H1 (cell line): ENCODE results near the gene CHCHD1. TPM values are rescaled to one million over a fixed set of nuclear protein-coding genes. Genes with fewer than 3 reads are reported as not detected.

ENCODE experiments used
- CTCF ChIA-PET: fragments of 300-600 bp; sonication (Branson Sonifier 250); formaldehyde crosslinking; loops from one replicate; lab custom pipeline; 2021; ENCODE audit not compliant: partially characterized antibody; lab: Charles Lee
- POLR2A ChIA-PET: fragments of 300-600 bp; sonication (Branson Sonifier 250); formaldehyde crosslinking; loops from one replicate; lab custom pipeline; 2021; ENCODE audit warnings: inconsistent platforms; ENCODE audit not compliant: partially characterized antibody; lab: Charles Lee
- DNase-seq, 2 experiments: peaks; one replicate each; pipeline versions ENCODE4 v3.0.0 to v3.0.0-alpha.2; 2010 to 2022; ENCODE audit warnings: low spot score in 2 of 2, low read depth in 1 of 2, mixed read lengths in 1 of 2
- FAIRE-seq: peaks from 2 replicates; lab custom pipeline; 2011; peaks lifted over from hg19 to GRCh38; lab: Jason Lieb, UNC
- H2AFZ ChIP-seq: 2 replicates; pipeline ENCODE4 v1.8.1; 2012; ENCODE audit warnings: low read length, inconsistent platforms
- H2AK5ac ChIP-seq: 2 replicates; pipeline ENCODE4 v1.6.1; 2013; ENCODE audit warnings: low read depth, low read length
- H2BK120ac ChIP-seq: replicated peaks from 2 replicates; pipeline ENCODE3; 2013; ENCODE audit warnings: low read depth, low read length, inconsistent platforms
- H2BK12ac ChIP-seq: 2 replicates; pipeline ENCODE4 v1.6.1; 2013; ENCODE audit warnings: low read depth, low read length
- H2BK15ac ChIP-seq: 2 replicates; pipeline ENCODE4 v1.6.1; 2013; ENCODE audit warnings: low read length
- H2BK20ac ChIP-seq: 2 replicates; pipeline ENCODE4 v1.6.1; 2013; ENCODE audit warnings: low read length
- H2BK5ac ChIP-seq: 2 replicates; pipeline ENCODE4 v1.6.1; 2013; ENCODE audit warnings: low read depth, low read length
- H3K14ac ChIP-seq: 2 replicates; pipeline ENCODE4 v1.6.1; 2013; ENCODE audit warnings: inconsistent platforms; ENCODE audit not compliant: insufficient read length
- H3K18ac ChIP-seq: 2 replicates; pipeline ENCODE4 v1.6.1; 2013; ENCODE audit warnings: low read length; ENCODE audit errors: extremely low read depth
- H3K23ac ChIP-seq: 2 replicates; pipeline ENCODE4 v1.6.1; 2013; ENCODE audit warnings: inconsistent platforms; ENCODE audit not compliant: insufficient read length
- H3K23me2 ChIP-seq: 2 replicates; pipeline ENCODE4 v1.6.1; 2013; ENCODE audit warnings: low read depth, low read length
- H3K27ac ChIP-seq: 2 replicates; pipeline ENCODE4 v1.6.1; 2011; ENCODE audit warnings: low read depth, low read length, inconsistent platforms
- H3K27me3 ChIP-seq, 4 experiments: replicated peaks in 1 of 4; 1 replicate in 1 of 4; 2 replicates in 3 of 4; pipeline versions ENCODE4 v1.6.1 to v1.8.1; 2011 to 2013; ENCODE audit warnings: low read length in 3 of 4, mild to moderate bottlenecking in 3 of 4, inconsistent platforms in 2 of 4, mixed read lengths in 2 of 4, moderate library complexity in 1 of 4; ENCODE audit not compliant: control insufficient read depth in 3 of 4, insufficient read depth in 3 of 4; ENCODE audit errors: extremely low read depth in 1 of 4
- H3K36me3 ChIP-seq, 4 experiments: 2 replicates each; pipeline versions ENCODE4 v1.6.1 to v1.8.1; 2011 to 2013; ENCODE audit warnings: mild to moderate bottlenecking in 4 of 4, low read length in 3 of 4, moderate library complexity in 2 of 4, control low read depth in 1 of 4, inconsistent platforms in 1 of 4; ENCODE audit not compliant: insufficient read depth in 4 of 4, control insufficient read depth in 2 of 4
- H3K4ac ChIP-seq: replicated peaks from 2 replicates; pipeline ENCODE3; 2013; ENCODE audit warnings: low read length, low read depth, mixed read lengths, inconsistent platforms; ENCODE audit not compliant: insufficient read length
- H3K4me1 ChIP-seq, 4 experiments: replicated peaks in 1 of 4; 1 replicate in 1 of 4; 2 replicates in 3 of 4; pipeline versions ENCODE4 v1.6.1 to v1.8.1; 2011 to 2013; ENCODE audit warnings: low read length in 3 of 4, inconsistent platforms in 2 of 4, mixed read lengths in 1 of 4; ENCODE audit not compliant: insufficient read depth in 4 of 4, control insufficient read depth in 3 of 4
- H3K4me2 ChIP-seq, 2 experiments: 2 replicates each; pipeline versions ENCODE4 v1.6.1 to v1.8.1; 2011 to 2013; ENCODE audit warnings: low read depth in 2 of 2, low read length in 2 of 2, control low read depth in 1 of 2, inconsistent platforms in 1 of 2, mild to moderate bottlenecking in 1 of 2; ENCODE audit not compliant: insufficient read depth in 1 of 2
- H3K4me3 ChIP-seq, 4 experiments: fragments of 200-600, 300-600 bp in 1 of 4; sonication (generic), shearing (Covaris generic), sonication (Bioruptor Twin) in 1 of 4; 2 replicates each; pipeline versions ENCODE4 v1.5.1 to v1.8.1; 2011 to 2016; ENCODE audit warnings: low read length in 4 of 4, low read depth in 3 of 4, control low read depth in 2 of 4, inconsistent platforms in 2 of 4, mild to moderate bottlenecking in 2 of 4, mixed read lengths in 1 of 4, moderate library complexity in 1 of 4; ENCODE audit not compliant: insufficient read depth in 2 of 4; ENCODE audit errors: extremely low read depth in 1 of 4
- H3K56ac ChIP-seq: replicated peaks from 2 replicates; pipeline ENCODE3; 2013; ENCODE audit warnings: low read depth, mild to moderate bottlenecking, mixed read lengths, low read length, inconsistent platforms; ENCODE audit not compliant: insufficient read length
- H3K79me1 ChIP-seq: 2 replicates; pipeline ENCODE4 v1.6.1; 2013; ENCODE audit warnings: low read depth, low read length, control low read depth
- H3K79me2 ChIP-seq, 2 experiments: 2 replicates each; pipeline versions ENCODE4 v1.6.1 to v1.8.1; 2012 to 2013; ENCODE audit warnings: low read length in 2 of 2, mild to moderate bottlenecking in 2 of 2, inconsistent platforms in 1 of 2; ENCODE audit not compliant: insufficient read depth in 2 of 2, control insufficient read depth in 1 of 2
- H3K9ac ChIP-seq, 4 experiments: replicated peaks in 1 of 4; 1 replicate in 1 of 4; 2 replicates in 3 of 4; pipeline versions ENCODE4 v1.6.1 to v1.8.1; 2011 to 2013; ENCODE audit warnings: low read depth in 3 of 4, low read length in 3 of 4, control low read depth in 2 of 4, mild to moderate bottlenecking in 2 of 4, moderate library complexity in 2 of 4, inconsistent platforms in 1 of 4; ENCODE audit errors: extremely low read depth in 1 of 4
- H3K9me3 ChIP-seq, 2 experiments: 2 replicates each; pipeline versions ENCODE4 v1.6.1 to v1.8.1; 2012 to 2013; ENCODE audit warnings: mild to moderate bottlenecking in 2 of 2, moderate library complexity in 2 of 2, control low read depth in 1 of 2, inconsistent platforms in 1 of 2, low read depth in 1 of 2, low read length in 1 of 2, mixed read lengths in 1 of 2; ENCODE audit not compliant: insufficient read depth in 2 of 2
- H4K20me1 ChIP-seq, 2 experiments: replicated peaks in 1 of 2; 2 replicates each; pipeline versions ENCODE3 to v1.8.1; 2011 to 2013; ENCODE audit warnings: inconsistent platforms in 2 of 2, low read length in 2 of 2, mild to moderate bottlenecking in 1 of 2; ENCODE audit not compliant: insufficient read depth in 2 of 2, control insufficient read depth in 1 of 2
- H4K5ac ChIP-seq: 2 replicates; pipeline ENCODE4 v1.6.1; 2013; ENCODE audit warnings: low read length, low read depth, mixed read lengths, inconsistent platforms; ENCODE audit not compliant: insufficient read length
- H4K8ac ChIP-seq: 2 replicates; pipeline ENCODE4 v1.8.0; 2013; ENCODE audit warnings: mild to moderate bottlenecking, moderate library complexity, low read length, inconsistent platforms; ENCODE audit not compliant: insufficient read depth; ENCODE audit errors: extremely low read depth
- H4K91ac ChIP-seq: replicated peaks from 2 replicates; pipeline ENCODE3; 2013; ENCODE audit warnings: low read length, mixed read lengths, inconsistent platforms; ENCODE audit not compliant: insufficient read length
- CTBP2 ChIP-seq: IDR thresholded peaks from 2 replicates; pipeline ENCODE4 v1.7.0; 2011; ENCODE audit warnings: borderline replicate concordance, mild to moderate bottlenecking, moderate library complexity, mixed read lengths, low read length; ENCODE audit not compliant: insufficient read depth, insufficient read length
- FOSL1 ChIP-seq: IDR thresholded peaks from 2 replicates; pipeline ENCODE4 v1.6.1; 2011; ENCODE audit warnings: mild to moderate bottlenecking, low read depth, low read length, moderate library complexity; ENCODE audit not compliant: insufficient read depth
- PHF8 ChIP-seq: fragments of 200-600 bp; sonication (generic); conservative IDR thresholded peaks from 2 replicates; pipeline ENCODE4 v1.7.1; 2012; ENCODE audit warnings: low read depth, mild to moderate bottlenecking, inconsistent platforms, low read length, moderate library complexity
- RBBP5 ChIP-seq: IDR thresholded peaks from 2 replicates; pipeline ENCODE4 v1.7.1; 2012; ENCODE audit warnings: low read depth, mild to moderate bottlenecking, inconsistent platforms, low read length, moderate library complexity, borderline replicate concordance
- SAP30 ChIP-seq: fragments of 300-600 bp; sonication (generic); IDR thresholded peaks from 2 replicates; pipeline ENCODE4 v1.7.1; 2012; ENCODE audit warnings: low read length, moderate library complexity, mild to moderate bottlenecking, inconsistent platforms; ENCODE audit not compliant: insufficient read depth, insufficient replicate concordance
- SP1 ChIP-seq: IDR thresholded peaks from 2 replicates; pipeline ENCODE4 v1.6.1; 2011; ENCODE audit warnings: low read depth, low read length
- SUZ12 ChIP-seq: fragments of 200-600 bp; sonication (generic); IDR thresholded peaks from 2 replicates; pipeline ENCODE4 v1.6.1; 2012; ENCODE audit warnings: mild to moderate bottlenecking, inconsistent platforms, low read length, moderate library complexity, mixed read lengths
- TBP ChIP-seq: IDR thresholded peaks from 2 replicates; pipeline ENCODE4 v1.6.1; 2011; ENCODE audit warnings: low read depth, low read length, improper control_type of control experiment
- WGBS, 2 experiments: shearing (Covaris generic) in 1 of 2; methylation state at CpG; one replicate each; pipeline versions ENCODE4 v1.1.6 to v1.1.7; 2013 to 2015; ENCODE audit warnings: low lambda C conversion rate in 2 of 2, mixed read lengths in 2 of 2, inconsistent platforms in 1 of 2, low coverage in 1 of 2, missing lambda C conversion rate in 1 of 2; ENCODE audit not compliant: insufficient replicate concordance in 2 of 2, insufficient coverage in 1 of 2, insufficient read length in 1 of 2; ENCODE audit errors: extremely low coverage in 1 of 2, missing lambda C conversion rate in 1 of 2; 5-methylcytosine and 5-hydroxymethylcytosine counted together
- polyA plus RNA-seq, 7 experiments: library from polyadenylated mRNA; depleted of rRNA in 3 of 7; stranded (reverse) in 5 of 7; unstranded in 2 of 7; fragments of >200 nt in 5 of 7; fragments of 200-250 nt in 2 of 7; gene quantifications; 1 replicate in 5 of 7; 2 replicates in 1 of 7; 4 replicates in 1 of 7; pipeline versions ENCODE4 v1.2.1 to v1.2.3, GENCODE V29; 2011 to 2013; ENCODE audit warnings: missing spikeins in 2 of 7, mixed read lengths in 2 of 7
- total RNA-seq: library from RNA; stranded (reverse); fragmentation: NEBNext Ultra II Directional; extraction: Animal tissue kit (Norgen Biotek cat#: 25700); gene quantifications from 2 replicates; pipeline ENCODE4 v1.2.1, GENCODE V29; 2021
- TF ChIP-seq, protein P1 (sequence below): IDR thresholded peaks from 2 replicates; pipeline ENCODE4 v1.6.1; 2011; ENCODE audit warnings: low read length, improper control_type of control experiment
- TF ChIP-seq, protein P2 (sequence below): IDR thresholded peaks from 2 replicates; pipeline ENCODE4 v1.6.1; 2012; ENCODE audit warnings: inconsistent platforms

CHCHD1 gene
- total and polyA plus RNA-seq, 2 of the 8 experiments (the other 6 are each of a cell fraction or from before 2014, with no cell fraction given) = 44.9 to 58.1 TPM

DNA sequence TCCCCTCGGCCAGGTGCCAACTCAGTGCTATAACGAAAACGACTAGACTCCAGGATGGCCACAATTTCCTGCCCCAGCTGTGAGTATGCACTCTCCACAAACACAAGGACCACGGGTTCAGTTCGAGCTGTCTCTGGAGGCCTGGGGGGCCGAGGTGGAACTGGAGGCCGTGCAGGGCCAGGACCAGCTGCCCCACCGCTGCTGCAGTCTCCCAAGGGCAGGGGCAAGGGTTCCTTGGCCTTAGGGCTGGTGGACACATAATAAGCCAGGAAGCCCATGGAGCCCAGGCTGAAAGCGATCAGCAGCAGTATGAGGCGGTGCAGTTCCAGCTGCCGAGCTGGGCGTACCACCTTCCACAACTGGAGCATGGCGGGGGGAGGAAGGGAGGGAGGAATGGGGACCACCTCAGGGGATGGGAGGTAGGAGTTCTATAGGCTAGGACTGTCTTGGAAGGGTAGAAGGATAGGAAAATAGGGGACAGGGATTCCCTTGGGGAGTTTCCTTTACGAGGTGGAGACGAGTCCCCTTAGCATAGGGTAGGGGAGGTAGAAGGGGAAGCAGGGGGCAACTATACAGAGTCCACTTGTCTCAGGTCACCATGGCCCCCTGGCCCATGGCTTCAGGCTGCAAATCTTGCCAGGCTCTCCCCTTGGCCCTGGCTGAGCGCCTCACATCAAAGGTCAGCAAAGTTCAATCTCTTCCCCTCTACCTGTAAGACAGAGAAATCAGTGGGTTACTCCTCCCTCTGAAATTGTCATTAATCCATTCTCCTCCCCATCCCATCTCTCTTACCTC, 26.4 kb downstream of the CHCHD1 start:
- no peak overlapping the region for H3K4ac ChIP-seq
- H3K9ac ChIP-seq = no peak overlapping the region
- H3K4me2 ChIP-seq = no peak overlapping the region
- no peak overlapping the region for H3K56ac ChIP-seq
- ChIA-PET CTCF (interaction anchor here (0.7 to 2.7 kb wide), 4 partner anchors 11 to 132 kb away, joined by 3 to 13 read pairs (median 8); no protein-coding TSS in a partner anchor), POLR2A (interaction anchor here (0.6 to 11.1 kb wide), 6 partner anchors 12 to 154 kb away, joined by 3 to 137 read pairs (median 4); no protein-coding TSS in a partner anchor)
- peaks cover 0 to 4% (median 2%) of the 10 kb centered on the region in 4 experiments; a peak in 4 of 7 replicates for H3K4me1 ChIP-seq
- no peaks in the 10 kb centered on the region for H3K79me2 ChIP-seq
- H3K23me2 ChIP-seq = no peaks in the 10 kb centered on the region; the same call in 1 of the 2 replicates
- 95% methylated on average over 14 of the region's 16 CpGs; no CpG with 5 or more reads in 1 of the 2 experiments for WGBS, 2 experiments
- no peak overlapping the region for H3K23ac ChIP-seq
- H2BK20ac ChIP-seq = no peak overlapping the region
- H3K14ac ChIP-seq = no peak overlapping the region
- H3K79me1 ChIP-seq = 0 out of 2 replicates have a peak, but pooled peaks cover 4% of the 10 kb centered on the region
- no peak overlapping the region for H4K91ac ChIP-seq
- no peaks in the 10 kb centered on the region for H3K9me3 ChIP-seq
- FAIRE-seq = no peak
- no peak overlapping the region; the same call in 1 of the 2 replicates for H4K8ac ChIP-seq
- no peak overlapping the region for H2BK120ac ChIP-seq
- no peak overlapping the region for H2BK12ac ChIP-seq
- H2AK5ac ChIP-seq = no peak overlapping the region
- no peak overlapping the region for H3K4me3 ChIP-seq
- peaks cover 0 to 9% of the 10 kb centered on the region in 2 experiments for H4K20me1 ChIP-seq
- no peak overlapping the region for H3K27ac ChIP-seq
- no peak overlapping the region for H2AFZ ChIP-seq
- no peak overlapping the region for H3K18ac ChIP-seq
- peaks cover 4 to 21% (median 12%) of the 10 kb centered on the region in 4 experiments; a peak in 7 of 8 replicates for H3K36me3 ChIP-seq
- DNase-seq = no peak
- no peaks in the 10 kb centered on the region for H3K27me3 ChIP-seq
- H4K5ac ChIP-seq = no peak overlapping the region
- H2BK15ac ChIP-seq = no peak overlapping the region
- no peak overlapping the region for H2BK5ac ChIP-seq
- TF ChIP-seq FOSL1 (no peak), SP1 (no peak), PHF8 (no peak), RBBP5 (no peak), SUZ12 (no peak), TBP (no peak), SAP30 (no peak), CTBP2 (no peak)
- TF ChIP-seq, protein P1, sequence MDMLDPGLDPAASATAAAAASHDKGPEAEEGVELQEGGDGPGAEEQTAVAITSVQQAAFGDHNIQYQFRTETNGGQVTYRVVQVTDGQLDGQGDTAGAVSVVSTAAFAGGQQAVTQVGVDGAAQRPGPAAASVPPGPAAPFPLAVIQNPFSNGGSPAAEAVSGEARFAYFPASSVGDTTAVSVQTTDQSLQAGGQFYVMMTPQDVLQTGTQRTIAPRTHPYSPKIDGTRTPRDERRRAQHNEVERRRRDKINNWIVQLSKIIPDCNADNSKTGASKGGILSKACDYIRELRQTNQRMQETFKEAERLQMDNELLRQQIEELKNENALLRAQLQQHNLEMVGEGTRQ = no peak
- TF ChIP-seq, protein P2, sequence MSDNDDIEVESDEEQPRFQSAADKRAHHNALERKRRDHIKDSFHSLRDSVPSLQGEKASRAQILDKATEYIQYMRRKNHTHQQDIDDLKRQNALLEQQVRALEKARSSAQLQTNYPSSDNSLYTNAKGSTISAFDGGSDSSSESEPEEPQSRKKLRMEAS = no peak
